K562 (cell line): ENCODE results near the gene PATL2. TPM values are rescaled to one million over a fixed set of nuclear protein-coding genes. Genes with fewer than 3 reads are reported as not detected.

Experiments used
- FUS ChIP-seq: fragments of 200-400 bp; formaldehyde crosslinking; optimal IDR thresholded peaks from 2 replicates; pipeline ENCODE3; 2017; ENCODE audit warnings: low read depth, low read length
- GABPA ChIP-seq: fragments of 200-800 bp; sonication (Bioruptor generic); conservative IDR thresholded peaks from 2 replicates; pipeline ENCODE4 v1.6.1; 2016; ENCODE audit warnings: low read depth, missing genetic modification characterization, missing compliant biosample characterization
- ILF3 ChIP-seq: fragments of 450-650 bp; IDR thresholded peaks from 2 replicates; pipeline ENCODE4 v1.6.1; 2018; ENCODE audit warnings: antibody characterized with exemption, mild to moderate bottlenecking, moderate library complexity, borderline replicate concordance
- TFAP4 ChIP-seq: sonication (generic); formaldehyde crosslinking; IDR thresholded peaks from 2 replicates; pipeline ENCODE4 v1.8.0; 2022; ENCODE audit warnings: missing genetic modification reagents, mild to moderate bottlenecking, moderate library complexity, borderline replicate concordance
- THAP7 ChIP-seq: fragments of 250-450 bp; sonication (Bioruptor Pico); IDR thresholded peaks from 2 replicates; pipeline ENCODE4 v1.5.0; 2021
- XRCC4 ChIP-seq: IDR thresholded peaks from one replicate; pipeline ENCODE4 v1.6.1; 2011; ENCODE audit not compliant: insufficient read depth, insufficient read length; ENCODE audit errors: extremely low read depth
- ZBTB11 ChIP-seq, 3 experiments: fragments of 200-800 bp in 1 of 3; fragments of 250-450 bp in 1 of 3; fragments of 450-650 bp in 1 of 3; sonication (Bioruptor Pico) in 1 of 3; sonication (Bioruptor generic) in 1 of 3; formaldehyde crosslinking in 1 of 3; IDR thresholded peaks; 2 replicates each; pipeline versions ENCODE4 v1.6.1 to v1.8.0; 2016 to 2022; ENCODE audit warnings: mild to moderate bottlenecking in 2 of 3, missing genetic modification characterization in 2 of 3, missing compliant biosample characterization in 1 of 3, moderate library complexity in 1 of 3
- ZNF717 ChIP-seq: fragments of 250-450 bp; sonication (Bioruptor Pico); IDR thresholded peaks from 2 replicates; pipeline ENCODE4 v1.5.0; 2021
- polyA plus RNA-seq, 8 experiments: library from polyadenylated mRNA; depleted of rRNA in 4 of 8; stranded (reverse) in 5 of 8; unstranded in 3 of 8; fragments of >200 nt; fragmentation: Nextera tagmentation in 2 of 8; fragmentation: Illumina TruSeq in 1 of 8; extraction: Ambion mirVana in 2 of 8; extraction: Trizol in 1 of 8; gene quantifications; 2 replicates each; pipeline versions ENCODE4 v1.2.1 to v1.2.3, GENCODE V29; 2011 to 2014; ENCODE audit warnings: inconsistent platforms in 1 of 8, missing spikeins in 1 of 8
- total RNA-seq, 7 experiments: library from RNA; depleted of rRNA in 6 of 7; stranded (reverse); fragments of >200 nt in 6 of 7; fragmentation: Illumina TruSeq in 2 of 7; extraction: Trizol in 2 of 7; gene quantifications; 2 replicates each; pipeline versions ENCODE4 v1.2.1 to v1.2.3, GENCODE V29; 2011 to 2021; ENCODE audit warnings: low replicate concordance in 1 of 7

PATL2 gene
- total and polyA plus RNA-seq, 9 of the 15 experiments (the other 6 are each of a cell fraction or from before 2014, with no cell fraction given) = 0.42 to 1.1 (median 0.86) TPM

- no peak for TF ChIP-seq ZNF717 (CRISPR knock-in tag)
- TF ChIP-seq FUS = no peak
- no peak for TF ChIP-seq ILF3
- no peak for TF ChIP-seq THAP7 (CRISPR knock-in tag)
- TF ChIP-seq XRCC4 = no peak
- no peak for TF ChIP-seq GABPA
- TF ChIP-seq ZBTB11 (CRISPR knock-in tag; IDR thresholded peaks at IDR 0.05) = no peak
- TF ChIP-seq TFAP4 (CRISPR knock-in tag) = no peak
These were observed 53.7 kb downstream of the PATL2 start (continued) for GRCh38 chr15:44657378-44657777.
